ELF-1 (cell line): ENCODE results near the gene TRIM65.
"Not testable (repeated sequence)": the region's sequence is repeated elsewhere in the genome, so short reads cannot be mapped to it uniquely, and the experiment has no call there.

ENCODE experiments used
- DNase-seq: peaks from one replicate; pipeline ENCODE4 v3.0.0-alpha.2; 2016; ENCODE audit warnings: low read depth, low spot score

The TRIM65 gene

DNA sequence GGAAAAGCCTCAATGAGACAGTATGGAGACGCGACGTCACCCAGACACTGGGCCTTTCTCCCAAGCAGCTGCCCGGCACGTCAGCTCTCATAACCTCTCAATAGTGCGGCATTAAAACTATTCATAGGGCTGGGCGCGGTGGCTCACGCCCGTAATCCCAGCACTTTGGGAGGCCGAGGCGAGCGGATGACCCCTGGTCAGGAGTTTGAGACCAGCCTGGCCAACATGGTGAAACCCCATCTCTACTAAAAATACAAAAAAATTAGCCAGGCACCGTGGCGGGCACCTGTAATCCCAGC lies 45.1 kb downstream of the TRIM65 start:
- DNase-seq: not testable (repeated sequence)

DNA sequence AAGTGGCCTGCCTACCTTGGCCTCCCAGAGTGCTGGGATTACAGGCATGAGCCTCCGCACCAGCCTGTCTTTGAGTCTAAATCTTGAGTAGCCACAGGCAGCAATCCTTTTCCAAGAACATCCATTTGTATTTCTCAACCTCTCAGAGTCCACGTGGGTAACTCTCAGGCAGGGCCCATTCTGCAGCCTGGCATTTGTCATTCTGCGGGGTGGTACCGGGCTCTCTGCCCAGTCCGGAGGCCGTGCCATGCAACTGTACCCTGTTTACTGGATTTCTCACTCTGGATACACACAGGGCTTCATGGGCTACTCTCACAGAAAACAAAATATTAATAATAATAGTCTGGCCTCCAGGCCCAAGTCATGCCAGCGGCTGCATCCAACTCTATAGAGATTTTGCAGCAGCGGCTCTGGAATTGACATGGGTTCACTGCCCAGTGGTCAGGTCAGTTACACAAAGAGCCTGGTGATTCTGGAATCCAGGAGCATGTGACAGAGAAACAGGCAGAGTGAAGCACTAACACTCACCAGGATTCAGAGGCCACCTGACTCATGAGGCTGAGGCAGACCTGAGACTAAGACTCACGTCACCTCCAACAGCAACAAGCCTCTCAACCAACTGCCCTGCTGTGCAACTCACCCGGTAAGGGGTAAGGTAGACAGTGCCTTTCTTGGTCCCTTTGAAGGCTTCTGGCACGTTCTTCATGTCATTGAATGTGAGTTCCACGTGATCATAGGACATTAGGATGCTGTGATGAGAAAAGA lies 45.6 kb downstream of the TRIM65 start:
- no peak for DNase-seq

DNA sequence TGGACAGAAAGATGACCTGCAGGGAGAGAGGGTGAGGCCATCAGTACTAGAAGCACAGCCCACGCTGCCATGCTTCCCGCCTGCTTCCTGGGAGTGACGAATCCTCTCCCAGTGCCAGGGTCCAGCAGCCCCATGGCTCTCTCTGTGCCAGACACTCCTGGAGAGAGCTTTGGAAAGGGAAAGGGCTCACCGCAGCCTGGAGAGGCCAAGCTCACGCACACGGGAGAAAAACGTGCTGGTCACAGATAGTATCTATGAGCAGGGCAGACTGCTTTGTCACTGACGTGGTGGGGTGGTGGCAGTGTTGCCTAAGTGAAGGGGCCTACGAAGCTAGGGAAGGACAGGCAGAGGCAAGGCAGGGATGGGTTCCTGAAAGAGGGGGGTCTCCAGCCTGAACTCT lies 47.0 kb downstream of the TRIM65 start:
- DNase-seq: no peak

DNA sequence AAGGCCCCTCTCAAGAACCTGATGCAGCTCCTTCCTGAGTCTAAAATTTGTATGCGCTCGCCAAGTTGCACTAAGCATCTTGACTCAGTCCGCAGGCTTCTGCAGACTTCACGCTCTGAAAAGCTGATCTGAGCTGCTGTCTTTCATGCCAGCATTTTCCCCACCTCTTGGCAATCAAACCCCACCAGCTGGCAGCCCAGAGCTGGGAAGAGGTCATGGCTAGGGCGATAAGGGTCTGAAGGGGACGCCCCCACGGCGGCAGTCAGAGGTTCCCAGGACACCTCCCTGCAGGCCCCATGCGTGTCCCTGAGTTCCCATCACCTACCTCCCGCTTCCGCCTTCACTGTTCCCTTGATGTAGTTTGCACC lies 47.5 kb downstream of the TRIM65 start:
- no peak for DNase-seq

DNA sequence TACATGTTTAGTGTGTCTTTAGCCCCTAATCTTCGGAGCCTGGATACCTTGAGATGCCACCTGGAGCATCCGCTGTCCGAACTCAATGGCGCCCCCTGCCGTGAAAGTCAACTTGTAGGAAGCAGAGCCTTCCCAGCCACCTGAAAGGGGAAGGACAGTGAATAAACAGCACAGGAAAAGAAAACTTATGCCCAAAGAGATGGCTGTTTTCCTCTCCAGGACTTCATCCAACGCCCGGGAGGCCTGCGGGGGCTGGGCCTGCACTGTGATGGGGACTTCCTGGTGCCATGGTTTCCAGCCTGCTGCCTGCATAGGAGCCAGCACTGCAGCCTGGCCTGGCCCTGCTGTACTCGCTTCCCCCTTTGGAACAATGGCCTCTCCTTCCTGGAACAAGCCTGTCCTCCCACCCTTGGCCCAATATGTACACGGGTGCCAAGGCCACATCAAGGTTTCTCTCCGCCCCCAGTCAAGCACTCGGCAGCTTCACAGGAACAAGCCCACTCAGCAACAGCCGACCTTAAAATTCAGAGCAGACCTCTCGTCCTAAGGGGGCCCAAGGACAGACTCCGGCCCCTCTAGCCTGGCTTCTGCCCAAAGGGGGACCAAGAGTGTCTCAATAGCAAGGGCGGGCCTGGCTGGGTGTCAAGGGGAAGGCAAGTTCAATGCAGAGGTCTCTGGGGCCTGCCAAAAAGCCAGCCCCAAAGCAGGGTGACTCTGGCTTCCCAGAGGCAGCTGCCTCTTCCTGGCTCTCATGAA lies 48.0 kb downstream of the TRIM65 start:
- DNase-seq: peak; percentile 76

DNA sequence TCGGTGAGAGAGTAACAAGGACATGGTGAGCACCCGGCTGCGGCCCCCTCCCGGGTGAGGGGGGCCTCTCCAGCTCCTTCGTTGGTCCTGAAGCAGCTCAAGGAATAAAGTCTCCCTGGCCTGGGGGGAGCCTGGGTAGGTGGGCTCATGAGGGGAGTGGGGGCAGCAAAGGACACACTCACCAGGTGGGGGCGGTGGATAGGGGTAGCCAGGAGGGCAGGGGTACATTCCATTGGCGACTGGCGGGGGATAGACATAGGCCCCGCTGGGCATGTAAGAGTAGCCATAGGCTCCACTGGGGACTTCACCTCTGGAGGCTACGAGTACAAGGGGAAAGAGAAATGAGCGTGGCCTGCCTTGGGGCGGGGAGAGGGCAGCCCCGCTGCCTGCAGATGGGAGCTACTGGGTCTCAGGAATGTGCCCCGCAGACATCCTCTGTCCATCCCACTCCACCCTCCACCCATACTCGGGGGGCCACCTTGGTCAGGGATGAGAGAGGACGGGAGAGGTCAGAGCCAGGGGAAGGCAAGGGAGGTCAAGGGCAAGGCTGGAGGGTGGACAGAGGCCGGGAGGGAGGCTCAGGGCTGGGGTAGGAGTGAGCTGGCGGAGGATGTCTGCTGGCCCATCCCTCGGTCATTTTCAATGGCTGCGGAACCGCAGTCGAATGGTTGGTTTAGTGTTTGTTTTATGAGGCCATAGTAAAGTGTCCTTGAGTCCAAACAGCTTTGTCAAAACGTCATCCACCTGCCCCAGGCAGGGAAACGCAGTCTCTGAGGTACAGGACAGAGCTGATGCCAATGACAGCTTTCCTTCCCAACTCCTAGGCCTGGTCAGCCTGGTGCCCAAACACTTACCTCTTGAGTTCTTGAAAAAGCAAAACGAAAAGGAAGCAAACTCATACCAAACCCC lies 48.9 kb downstream of the TRIM65 start:
- no peak for DNase-seq

DNA sequence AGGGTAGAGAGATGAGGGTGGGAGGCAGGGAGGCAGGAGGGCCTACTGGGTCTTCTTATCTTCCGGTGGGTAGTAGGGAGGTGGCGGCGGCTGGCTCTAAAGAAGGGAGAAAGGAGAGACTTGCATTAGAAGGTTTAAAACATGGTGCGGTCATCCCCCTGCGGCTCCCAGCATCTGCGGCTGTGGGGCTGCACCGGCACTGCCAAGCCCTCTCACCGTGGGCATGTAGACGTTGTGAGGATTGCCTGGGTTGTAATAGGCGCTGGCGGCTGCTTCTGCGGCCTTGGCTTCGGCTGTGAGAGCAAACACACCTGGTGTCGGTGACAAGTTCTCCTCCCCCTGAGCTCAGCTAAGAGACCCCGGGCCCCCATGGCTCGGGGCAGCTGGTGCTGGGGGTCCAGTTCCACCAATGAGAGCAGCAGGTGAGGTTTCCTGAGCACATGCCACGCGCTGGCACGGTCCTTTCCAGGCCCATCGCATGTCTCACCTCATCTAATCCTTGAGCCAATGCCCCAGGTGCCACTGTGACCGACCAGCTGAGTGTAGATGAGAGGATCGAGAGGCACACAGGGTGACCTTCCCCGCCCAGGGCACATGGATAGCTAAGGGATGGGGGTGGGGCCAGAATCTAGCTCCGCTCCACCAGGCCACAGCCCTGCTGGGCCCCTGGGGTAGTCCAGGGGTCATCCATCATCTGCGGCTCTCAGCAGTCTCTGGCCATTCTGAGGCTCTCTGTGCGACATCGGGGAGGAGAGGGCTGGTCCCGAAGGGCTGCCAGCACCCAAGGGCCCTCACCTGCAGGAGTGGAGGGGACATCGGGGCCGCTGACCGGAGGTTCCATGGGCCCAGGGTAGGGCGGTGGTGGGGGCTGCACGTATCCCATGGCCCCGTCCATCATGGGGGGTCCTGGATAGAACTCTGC lies 49.8 kb downstream of the TRIM65 start:
- DNase-seq: no peak

DNA sequence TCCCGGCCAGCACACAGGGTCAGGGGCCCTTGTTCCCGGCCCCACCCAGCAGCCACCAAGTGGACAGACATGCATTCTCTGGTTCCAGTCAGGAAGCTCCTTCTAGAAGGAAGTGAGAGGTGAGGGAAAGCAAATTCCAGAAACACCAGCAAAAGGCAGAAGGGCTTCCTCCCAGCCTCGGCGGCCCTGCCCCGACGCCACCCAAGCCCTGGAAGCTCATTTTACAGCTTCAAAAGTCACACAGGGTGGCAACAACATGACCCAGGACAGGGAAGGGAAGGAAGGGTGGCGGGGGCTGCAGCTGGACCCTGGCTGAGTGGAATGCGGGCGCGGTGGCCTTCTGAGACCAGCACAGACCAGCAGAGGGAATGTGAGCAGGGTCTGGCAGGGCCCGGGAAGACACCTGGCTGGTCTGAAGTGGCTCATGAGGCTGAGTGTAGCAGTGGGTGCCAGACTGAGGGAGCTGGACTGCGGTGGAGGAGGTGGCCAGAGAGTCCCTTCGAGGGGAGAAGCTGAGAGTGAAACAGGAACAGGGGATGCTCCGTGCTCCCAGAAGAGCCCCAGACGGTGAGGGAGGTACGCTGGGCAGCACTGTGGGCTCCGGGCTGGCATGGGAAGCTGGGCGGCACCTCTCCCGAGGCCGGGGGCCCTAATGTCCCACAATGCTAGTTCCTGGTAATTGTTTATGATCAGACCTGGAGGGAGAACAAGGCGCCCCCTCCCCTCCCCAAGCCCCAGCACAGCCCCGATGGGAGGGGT lies 50.6 kb downstream of the TRIM65 start:
- no peak for DNase-seq

DNA sequence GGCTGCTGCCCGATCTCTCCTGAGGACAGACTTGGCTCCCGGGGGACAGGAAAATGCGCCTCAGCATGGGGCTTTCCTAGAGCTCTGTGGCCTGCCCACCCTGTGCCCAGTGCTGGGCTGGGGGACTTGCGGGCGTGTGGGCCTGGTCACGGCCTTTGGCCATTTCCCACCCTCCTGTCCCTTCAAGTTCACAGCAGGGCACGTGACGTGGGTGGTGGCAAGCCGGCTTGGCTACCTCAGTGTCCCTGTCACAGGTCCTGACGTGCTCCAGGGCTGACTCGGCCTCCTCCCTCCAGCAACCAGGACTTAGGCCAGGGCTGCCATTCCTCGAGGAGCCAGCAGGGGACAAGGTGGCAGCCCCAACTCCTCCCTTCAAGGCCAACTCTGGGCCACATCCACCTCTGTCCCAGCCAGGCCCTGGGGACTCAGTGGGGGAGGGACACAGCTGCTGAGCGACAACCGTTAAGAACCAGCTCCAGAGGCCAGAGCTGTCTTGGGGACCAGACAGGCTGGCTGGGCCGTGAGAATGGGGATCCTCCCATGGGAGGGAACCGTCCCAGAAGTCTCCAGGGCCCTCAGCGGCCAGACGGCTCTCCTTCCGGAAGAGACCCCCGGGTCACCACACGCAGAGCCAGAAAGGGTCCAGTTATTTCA lies 51.6 kb downstream of the TRIM65 start:
- peak; percentile 94 for DNase-seq

DNA sequence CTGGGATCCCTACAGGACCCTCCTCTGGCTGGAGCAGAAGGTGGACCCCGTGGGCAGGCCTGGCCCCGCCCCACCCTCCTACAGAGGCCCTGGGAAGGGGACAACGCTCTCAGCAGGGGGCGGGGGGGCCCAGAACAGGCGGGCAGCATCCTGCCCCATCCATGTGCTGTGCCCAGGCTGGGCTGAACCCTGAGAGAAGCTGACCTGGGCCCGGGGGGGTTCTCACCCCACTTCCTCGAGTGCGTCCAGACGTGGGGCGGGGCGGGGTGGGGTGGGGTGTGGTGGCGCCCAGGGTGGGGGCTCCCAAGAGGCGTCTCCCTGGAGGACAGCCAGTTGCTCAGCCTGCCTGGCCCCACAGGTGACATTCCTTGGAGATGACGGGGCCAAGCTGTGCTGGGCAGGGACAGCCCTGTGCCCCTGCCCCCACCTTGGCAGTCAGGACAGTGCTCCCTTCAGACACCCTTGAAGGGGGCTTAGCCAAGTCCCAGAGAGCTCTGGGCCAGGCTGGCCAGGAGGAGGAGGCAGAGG lies 52.2 kb downstream of the TRIM65 start:
- DNase-seq: no peak

DNA sequence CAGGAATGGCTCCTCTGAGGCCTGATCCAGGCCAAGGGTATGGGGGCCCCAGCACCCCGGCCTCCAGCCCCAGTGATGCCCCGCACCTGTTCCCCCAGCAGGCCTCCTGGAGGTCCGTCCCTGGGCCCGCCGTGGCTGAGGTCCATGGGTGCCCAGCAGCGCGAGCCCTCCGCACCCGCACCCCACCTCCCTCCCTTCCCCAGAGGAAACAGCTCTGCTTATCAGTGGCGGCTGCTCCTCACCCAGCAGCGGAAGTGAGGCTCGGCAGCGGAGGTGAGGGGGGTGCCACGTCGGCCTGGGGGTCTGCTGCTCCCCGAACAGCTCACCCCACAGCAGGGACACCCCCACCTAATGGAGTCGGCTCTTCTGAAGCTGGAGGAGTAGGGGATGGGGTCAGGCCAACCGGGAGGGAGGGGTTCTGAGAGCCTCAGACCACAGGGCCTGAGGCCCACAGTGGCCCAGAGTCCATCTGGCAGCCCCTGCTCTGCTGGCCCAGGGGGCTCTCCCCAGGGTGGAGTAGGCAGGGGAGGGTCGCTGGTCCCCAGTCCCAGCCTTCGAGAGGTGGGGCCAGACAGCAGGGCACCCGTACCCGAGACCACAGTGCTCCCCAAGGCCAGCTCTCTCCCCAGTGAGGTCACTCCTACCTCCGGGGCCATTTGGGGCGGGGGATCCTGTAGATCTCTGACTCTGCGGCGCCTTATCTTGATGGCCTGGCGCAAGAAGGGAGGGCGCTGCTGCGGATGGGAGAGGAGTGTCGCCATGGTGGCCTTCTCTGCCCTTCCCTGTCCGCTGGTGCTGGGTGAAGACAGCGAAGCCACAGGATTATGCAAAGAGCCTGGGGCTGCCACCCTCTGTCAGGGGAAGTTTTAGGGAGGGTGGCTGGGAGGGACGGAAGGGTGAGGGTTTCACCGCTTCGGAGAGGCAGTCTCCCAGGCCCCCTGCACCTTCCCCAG lies 52.9 kb downstream of the TRIM65 start, which contains the start of gene UNC13D:
Gene UNC13D (minus strand): TSS at position 828 of the 953 bp plus-strand sequence. CDS start 67 bp downstream, at position 761.
- DNase-seq: peak; percentile 25

DNA sequence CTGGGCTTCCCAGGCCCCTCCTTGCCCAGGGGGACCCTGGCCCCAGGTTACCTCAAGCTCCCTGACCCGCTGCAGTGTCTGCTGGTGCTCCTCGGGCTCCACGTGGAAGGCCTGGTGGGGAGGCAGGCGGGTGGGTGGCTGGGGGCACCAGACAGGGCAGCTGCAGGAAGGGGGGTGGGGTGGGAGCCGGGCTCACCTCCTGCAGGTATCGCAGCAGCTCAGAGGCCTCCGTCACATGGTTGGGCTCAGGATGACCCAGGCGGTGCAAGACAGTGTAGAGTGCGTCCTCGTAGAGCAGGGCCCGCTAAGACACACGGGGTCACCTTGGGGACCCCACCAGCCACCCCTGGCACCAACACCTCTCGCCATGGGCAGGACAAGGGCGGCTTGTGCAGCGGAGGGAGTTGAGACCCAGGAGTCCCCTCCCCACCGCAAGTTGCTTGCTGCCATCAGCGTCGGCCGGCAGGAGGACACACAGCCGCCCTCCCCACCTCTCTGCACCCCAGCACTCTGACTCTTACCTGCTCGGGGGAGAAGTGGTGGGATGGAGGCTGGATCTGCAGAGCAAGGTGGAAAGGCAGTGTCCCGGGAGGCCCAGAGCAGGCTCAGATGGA lies 53.7 kb downstream of the TRIM65 start:
- DNase-seq: no peak

DNA sequence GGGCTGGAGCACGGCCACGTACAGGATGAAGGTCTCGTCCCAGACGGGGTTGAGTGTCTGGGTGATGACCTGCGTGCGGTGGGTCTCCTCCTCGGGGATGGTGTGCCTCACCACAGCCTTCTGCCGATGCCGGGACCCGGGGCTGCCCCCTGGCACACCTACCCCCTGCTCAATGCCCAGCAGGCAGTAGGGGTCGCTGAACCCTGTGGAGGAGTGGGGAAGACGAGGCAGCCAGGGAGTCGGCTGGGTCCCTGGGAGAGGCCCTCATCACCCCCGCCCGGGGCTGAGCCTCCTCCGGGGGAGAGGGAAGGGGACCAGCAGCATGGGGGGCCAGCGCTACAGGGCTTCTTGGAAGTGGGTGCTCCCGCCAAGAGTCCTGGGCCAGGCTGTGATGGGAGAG lies 54.3 kb downstream of the TRIM65 start:
- DNase-seq: no peak

DNA sequence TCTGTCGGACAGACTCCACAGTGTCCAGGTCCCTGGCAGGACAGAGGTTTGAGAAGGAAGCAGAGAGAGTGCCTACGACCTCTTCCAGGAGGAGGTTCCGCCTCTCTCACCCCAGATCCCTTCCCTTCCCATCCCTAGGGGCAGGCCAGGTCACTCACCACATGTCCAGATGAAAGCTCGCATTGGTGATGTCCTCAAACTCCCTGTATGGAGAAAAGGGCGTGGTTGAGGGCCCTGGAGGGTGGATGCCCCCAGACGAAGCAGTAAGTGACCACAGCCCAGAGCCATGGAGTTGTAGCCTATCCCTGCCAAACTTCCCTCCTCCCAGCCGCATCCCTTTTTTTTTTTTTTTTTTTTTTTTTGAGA lies 56.0 kb downstream of the TRIM65 start:
- no peak for DNase-seq

DNA sequence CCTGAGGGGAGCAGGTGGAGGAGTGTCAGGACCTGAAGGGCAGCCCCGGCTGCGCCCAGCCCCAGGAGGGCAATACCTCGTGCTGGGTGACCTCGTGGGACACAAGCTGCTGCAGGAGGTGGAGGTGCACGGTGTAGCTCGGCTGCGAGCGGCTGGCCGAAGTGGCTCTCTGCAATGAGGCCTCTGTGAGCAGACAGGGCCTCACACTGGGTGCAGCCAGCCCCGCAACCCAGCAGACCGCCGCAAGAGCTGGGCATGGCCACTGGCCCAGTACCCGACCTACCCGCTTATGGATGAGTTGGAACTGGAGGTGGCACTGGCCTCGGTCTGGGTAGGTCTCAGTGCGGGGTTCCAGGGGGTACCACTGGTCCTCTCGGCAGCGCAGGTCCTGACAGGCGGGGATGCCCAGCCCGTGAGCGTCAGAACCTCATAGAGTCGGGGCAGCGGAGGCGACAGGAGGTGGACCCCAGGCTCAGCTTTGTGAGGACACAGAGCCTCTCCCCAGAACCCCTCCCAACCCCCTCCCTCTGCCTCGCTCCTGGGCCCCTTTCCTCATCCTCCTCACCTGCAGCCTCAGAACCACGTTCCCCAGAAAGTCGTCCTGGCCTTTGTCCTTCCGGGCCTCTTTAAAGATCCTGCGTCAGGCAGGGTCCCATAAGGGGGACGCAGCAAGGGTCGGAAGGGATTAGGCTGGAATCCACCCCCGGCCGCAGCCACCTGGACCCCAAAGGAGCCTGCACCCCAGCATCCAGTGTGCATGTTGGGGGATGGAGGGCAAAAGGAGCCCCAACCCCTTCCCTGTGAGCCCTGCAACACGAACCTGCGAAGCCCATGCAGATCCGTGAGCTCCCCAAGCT lies 56.6 kb downstream of the TRIM65 start:
- DNase-seq: no peak
